Measurements from ENCODE around the gene UNC93A. TPM values are rescaled to one million over a fixed set of nuclear protein-coding genes. Genes with fewer than 3 reads are reported as not detected.

UNC93A gene
- total and polyA plus RNA-seq, 8 donors = not detected

- no peaks in the 10 kb centered on the region for H3K36me3 ChIP-seq
- DNase-seq = no peak
- H3K4me1 ChIP-seq = no peaks in the 10 kb centered on the region
- ATAC-seq = no peak
- H3K27me3 ChIP-seq = no peaks in the 10 kb centered on the region
- H3K9me3 ChIP-seq = no peaks in the 10 kb centered on the region
- intact Hi-C loops (cut with DNase I) = no loop called here
- FAIRE-seq = no peak
- WGBS, 2 donors = 92 to 97% methylated on average over 12 of the region's 12 CpGs
- no peak for TF ChIP-seq CTCF (IDR thresholded peaks at IDR 0.05)
- no peak overlapping the region for H3K27ac ChIP-seq
- no peak overlapping the region for H3K4me3 ChIP-seq
Measured at GRCh38 chr6:167267921-167268401, 23.2 kb upstream of the UNC93A start.

- no peak for DNase-seq
- Histone ChIP-seq H3K4me3 (no peak overlapping the region), H3K9me3 (no peaks in the 10 kb centered on the region), H3K27ac (no peak overlapping the region), H3K27me3 (no peaks in the 10 kb centered on the region), H3K4me1 (no peaks in the 10 kb centered on the region), H3K36me3 (no peaks in the 10 kb centered on the region)
- 79 to 81% methylated on average over 20 of the region's 20 CpGs for WGBS, 2 donors
- no peak for TF ChIP-seq CTCF (IDR thresholded peaks at IDR 0.05)
- no peak for ATAC-seq
- no peak for FAIRE-seq
- intact Hi-C loops (cut with DNase I) = no loop called here
Measured at GRCh38 chr6:167268683-167269280, 22.3 kb upstream of the UNC93A start.

- no peak for ATAC-seq
- no peak overlapping the region for H3K4me3 ChIP-seq
- FAIRE-seq = no peak
- no peaks in the 10 kb centered on the region for H3K27me3 ChIP-seq
- H3K36me3 ChIP-seq = no peaks in the 10 kb centered on the region
- no peak for DNase-seq
- WGBS, 2 donors = 93 to 95% methylated on average over 26 of the region's 26 CpGs
- no peak overlapping the region for H3K27ac ChIP-seq
- no peak for TF ChIP-seq CTCF (IDR thresholded peaks at IDR 0.05)
- no peaks in the 10 kb centered on the region for H3K4me1 ChIP-seq
- H3K9me3 ChIP-seq = no peaks in the 10 kb centered on the region
- intact Hi-C loops (cut with DNase I) = no loop called here
Measured at GRCh38 chr6:167270499-167271311, 20.4 kb upstream of the UNC93A start.

- Histone ChIP-seq H3K4me1 (no peaks in the 10 kb centered on the region), H3K36me3 (no peaks in the 10 kb centered on the region), H3K27ac (no peak overlapping the region), H3K27me3 (no peaks in the 10 kb centered on the region), H3K9me3 (no peaks in the 10 kb centered on the region), H3K4me3 (no peak overlapping the region)
- WGBS, 2 donors = 60 to 62% methylated on average over 6 of the region's 6 CpGs
- DNase-seq (no peak), FAIRE-seq (no peak), ATAC-seq (no peak)
- intact Hi-C loops (cut with DNase I) = no loop called here
- no peak for TF ChIP-seq CTCF (IDR thresholded peaks at IDR 0.05)
Measured at GRCh38 chr6:167272151-167272550, 19.0 kb upstream of the UNC93A start.
